GM23338 (cell line): ENCODE measurements around the gene GRK5. TPM values are rescaled to one million over a fixed set of nuclear protein-coding genes. Genes with fewer than 3 reads are reported as not detected.

Source experiments
- ATAC-seq: fragments of 200-7000 bp; cut with Tn5 transposase; 3 replicates; pipeline ENCODE4 v1.9.1; 2020
- DNase-seq: peaks from one replicate; pipeline ENCODE4 v3.0.0-alpha.2; 2015; ENCODE audit warnings: low spot score
- H2AFZ ChIP-seq: fragments of 200-600 bp; sonication (generic); 2 replicates; pipeline ENCODE4 v1.8.0; 2016; ENCODE audit warnings: antibody characterized with exemption, mild to moderate bottlenecking, moderate library complexity
- H3F3A ChIP-seq: fragments of 200-600 bp; sonication (generic); replicated peaks from 2 replicates; pipeline ENCODE4 v1.8.0; 2017; ENCODE audit warnings: antibody characterized with exemption, mixed run types, low read depth
- H3K27ac ChIP-seq: fragments of 200-600 bp; sonication (generic); 2 replicates; pipeline ENCODE4 v1.6.1; 2016; ENCODE audit warnings: low read depth
- H3K27me3 ChIP-seq: fragments of 200-600 bp; sonication (generic); 2 replicates; pipeline ENCODE4 v1.8.0; 2016; ENCODE audit warnings: mild to moderate bottlenecking, mixed run types, moderate library complexity; ENCODE audit not compliant: insufficient read depth
- H3K36me3 ChIP-seq: fragments of 200-600 bp; sonication (generic); 2 replicates; pipeline ENCODE4 v1.8.0; 2016; ENCODE audit warnings: mild to moderate bottlenecking; ENCODE audit not compliant: insufficient read depth
- H3K4me1 ChIP-seq: fragments of 200-600 bp; sonication (generic); 2 replicates; pipeline ENCODE4 v1.8.0; 2016; ENCODE audit warnings: mild to moderate bottlenecking, moderate library complexity; ENCODE audit not compliant: insufficient read depth
- H3K4me2 ChIP-seq: fragments of 200-600 bp; sonication (generic); 2 replicates; pipeline ENCODE4 v1.7.1; 2017; ENCODE audit warnings: mixed run types
- H3K4me3 ChIP-seq: fragments of 200-600 bp; sonication (generic); 2 replicates; pipeline ENCODE4 v1.6.1; 2016; ENCODE audit warnings: mixed run types
- H3K79me2 ChIP-seq: fragments of 200-600 bp; sonication (generic); replicated peaks from 2 replicates; pipeline ENCODE4 v1.8.0; 2017; ENCODE audit warnings: mild to moderate bottlenecking; ENCODE audit not compliant: insufficient read depth
- H3K9me2 ChIP-seq: fragments of 200-600 bp; sonication (generic); 2 replicates; pipeline ENCODE4 v1.8.0; 2017; ENCODE audit not compliant: insufficient read depth
- H4K20me1 ChIP-seq: fragments of 200-600 bp; sonication (generic); replicated peaks from 2 replicates; pipeline ENCODE4 v1.8.0; 2017; ENCODE audit warnings: mild to moderate bottlenecking; ENCODE audit not compliant: insufficient read depth
- H3K27ac Mint-ChIP-seq: 2 replicates; pipeline ENCODE4 v1.8.0; 2020; ENCODE audit warnings: inconsistent platforms, mild to moderate bottlenecking, moderate library complexity, mixed read lengths
- H3K27me3 Mint-ChIP-seq: 3 replicates; pipeline ENCODE4 v1.8.0; 2022; ENCODE audit warnings: low read depth, mild to moderate bottlenecking, moderate library complexity, mixed read lengths, inconsistent platforms; ENCODE audit not compliant: insufficient read depth, poor library complexity
- H3K36me3 Mint-ChIP-seq: 3 replicates; pipeline ENCODE4 v1.8.0; 2021; ENCODE audit warnings: low read depth, mild to moderate bottlenecking, inconsistent platforms, moderate library complexity, mixed read lengths
- H3K4me1 Mint-ChIP-seq: 3 replicates; pipeline ENCODE4 v1.8.0; 2020; ENCODE audit warnings: mild to moderate bottlenecking, inconsistent platforms, mixed read lengths
- H3K4me3 Mint-ChIP-seq: 3 replicates; pipeline ENCODE4 v1.8.0; 2021; ENCODE audit warnings: moderate library complexity, mild to moderate bottlenecking, inconsistent platforms, mixed read lengths
- H3K9me3 Mint-ChIP-seq: 3 replicates; pipeline ENCODE4 v1.8.0; 2020; ENCODE audit warnings: moderate library complexity, mild to moderate bottlenecking, inconsistent platforms, mixed read lengths
- CREB1 ChIP-seq: fragments of 250-450 bp; sonication (Bioruptor Pico); IDR thresholded peaks from 2 replicates; pipeline ENCODE4 v1.5.0; 2020; ENCODE audit warnings: low read depth, mild to moderate bottlenecking, moderate library complexity
- JUNB ChIP-seq: IDR thresholded peaks from one replicate; pipeline ENCODE4 v1.6.1; 2016; ENCODE audit warnings: antibody characterized with exemption; ENCODE audit not compliant: unreplicated experiment
- NANOG ChIP-seq: IDR thresholded peaks from 2 replicates; pipeline ENCODE4 v1.6.1; 2016; ENCODE audit warnings: antibody characterized with exemption, borderline replicate concordance
- STAT1 ChIP-seq: IDR thresholded peaks from one replicate; pipeline ENCODE4 v1.6.1; 2016; ENCODE audit warnings: antibody characterized with exemption; ENCODE audit not compliant: unreplicated experiment
- ZNF114 ChIP-seq: fragments of 250-450 bp; sonication (Bioruptor Pico); IDR thresholded peaks from 2 replicates; pipeline ENCODE4 v1.5.0; 2020; ENCODE audit warnings: mild to moderate bottlenecking, moderate library complexity
- ZNF331 ChIP-seq: fragments of 250-450 bp; sonication (Bioruptor Pico); IDR thresholded peaks from 2 replicates; pipeline ENCODE4 v1.5.0; 2020; ENCODE audit warnings: low read depth, mild to moderate bottlenecking, moderate library complexity
- ZNF462 ChIP-seq: fragments of 250-450 bp; sonication (Bioruptor Pico); IDR thresholded peaks from 2 replicates; pipeline ENCODE4 v1.5.0; 2020; ENCODE audit warnings: mild to moderate bottlenecking, moderate library complexity
- polyA plus RNA-seq: library from polyadenylated mRNA; unstranded; fragments of >200 nt; fragmentation: Nextera tagmentation; extraction: Ambion mirVana; gene quantifications from 2 replicates; pipeline ENCODE4 v1.2.1, GENCODE V29; 2016
- total RNA-seq: library from RNA; depleted of rRNA; stranded (reverse); fragments of >200 nt; shearing (Covaris generic); gene quantifications from 2 replicates; pipeline ENCODE4 v1.2.3, GENCODE V29; 2014
- TF ChIP-seq, protein P1 (sequence below): IDR thresholded peaks from one replicate; pipeline ENCODE4 v1.6.1; 2018; ENCODE audit warnings: antibody characterized with exemption; ENCODE audit not compliant: unreplicated experiment
- TF ChIP-seq, protein P2 (sequence below): IDR thresholded peaks from 2 replicates; pipeline ENCODE4 v1.6.1; 2016; ENCODE audit warnings: antibody characterized with exemption

Gene GRK5
- total and polyA plus RNA-seq, 2 experiments from 2014 or later = 0.53 to 2.0 TPM

DNA sequence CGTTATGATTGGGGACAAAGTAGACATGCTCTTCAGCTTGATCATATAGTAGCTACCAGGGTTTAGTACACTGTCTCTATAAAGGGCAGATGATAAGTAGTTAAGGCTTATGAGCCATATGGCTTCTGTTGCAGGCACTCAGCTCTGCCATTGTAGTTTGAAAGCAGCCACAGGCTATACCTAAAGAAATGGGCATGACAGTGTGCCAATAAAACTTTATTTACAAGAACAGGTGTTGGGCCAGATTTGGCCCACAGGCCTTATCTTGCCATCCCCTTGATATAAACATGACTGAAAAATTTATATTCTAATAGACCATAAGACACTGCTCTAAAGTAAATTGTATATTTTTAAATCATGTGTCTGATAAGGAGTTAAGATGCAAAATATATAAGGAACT lies 36.6 kb downstream of the GRK5 start (continued):
- TF ChIP-seq ZNF114 (CRISPR knock-in tag) = no peak
- TF ChIP-seq ZNF331 (CRISPR knock-in tag) = no peak
- TF ChIP-seq, protein P1, sequence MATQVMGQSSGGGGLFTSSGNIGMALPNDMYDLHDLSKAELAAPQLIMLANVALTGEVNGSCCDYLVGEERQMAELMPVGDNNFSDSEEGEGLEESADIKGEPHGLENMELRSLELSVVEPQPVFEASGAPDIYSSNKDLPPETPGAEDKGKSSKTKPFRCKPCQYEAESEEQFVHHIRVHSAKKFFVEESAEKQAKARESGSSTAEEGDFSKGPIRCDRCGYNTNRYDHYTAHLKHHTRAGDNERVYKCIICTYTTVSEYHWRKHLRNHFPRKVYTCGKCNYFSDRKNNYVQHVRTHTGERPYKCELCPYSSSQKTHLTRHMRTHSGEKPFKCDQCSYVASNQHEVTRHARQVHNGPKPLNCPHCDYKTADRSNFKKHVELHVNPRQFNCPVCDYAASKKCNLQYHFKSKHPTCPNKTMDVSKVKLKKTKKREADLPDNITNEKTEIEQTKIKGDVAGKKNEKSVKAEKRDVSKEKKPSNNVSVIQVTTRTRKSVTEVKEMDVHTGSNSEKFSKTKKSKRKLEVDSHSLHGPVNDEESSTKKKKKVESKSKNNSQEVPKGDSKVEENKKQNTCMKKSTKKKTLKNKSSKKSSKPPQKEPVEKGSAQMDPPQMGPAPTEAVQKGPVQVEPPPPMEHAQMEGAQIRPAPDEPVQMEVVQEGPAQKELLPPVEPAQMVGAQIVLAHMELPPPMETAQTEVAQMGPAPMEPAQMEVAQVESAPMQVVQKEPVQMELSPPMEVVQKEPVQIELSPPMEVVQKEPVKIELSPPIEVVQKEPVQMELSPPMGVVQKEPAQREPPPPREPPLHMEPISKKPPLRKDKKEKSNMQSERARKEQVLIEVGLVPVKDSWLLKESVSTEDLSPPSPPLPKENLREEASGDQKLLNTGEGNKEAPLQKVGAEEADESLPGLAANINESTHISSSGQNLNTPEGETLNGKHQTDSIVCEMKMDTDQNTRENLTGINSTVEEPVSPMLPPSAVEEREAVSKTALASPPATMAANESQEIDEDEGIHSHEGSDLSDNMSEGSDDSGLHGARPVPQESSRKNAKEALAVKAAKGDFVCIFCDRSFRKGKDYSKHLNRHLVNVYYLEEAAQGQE = no peak

GRCh38 chr10:119245272-119245671 lies 37.9 kb downstream of the GRK5 start:
- no peaks in the 10 kb centered on the region for H3F3A ChIP-seq
- Mint-ChIP-seq H3K9me3 (no peaks in the 10 kb centered on the region), H3K4me3 (no peak overlapping the region)
- TF ChIP-seq STAT1 (no peak), ZNF114 (CRISPR knock-in tag) (no peak), NANOG (no peak), JUNB (no peak), CREB1 (CRISPR knock-in tag) (no peak), ZNF462 (CRISPR knock-in tag) (no peak)
- TF ChIP-seq, protein P1 = no peak
- TF ChIP-seq, protein P2, sequence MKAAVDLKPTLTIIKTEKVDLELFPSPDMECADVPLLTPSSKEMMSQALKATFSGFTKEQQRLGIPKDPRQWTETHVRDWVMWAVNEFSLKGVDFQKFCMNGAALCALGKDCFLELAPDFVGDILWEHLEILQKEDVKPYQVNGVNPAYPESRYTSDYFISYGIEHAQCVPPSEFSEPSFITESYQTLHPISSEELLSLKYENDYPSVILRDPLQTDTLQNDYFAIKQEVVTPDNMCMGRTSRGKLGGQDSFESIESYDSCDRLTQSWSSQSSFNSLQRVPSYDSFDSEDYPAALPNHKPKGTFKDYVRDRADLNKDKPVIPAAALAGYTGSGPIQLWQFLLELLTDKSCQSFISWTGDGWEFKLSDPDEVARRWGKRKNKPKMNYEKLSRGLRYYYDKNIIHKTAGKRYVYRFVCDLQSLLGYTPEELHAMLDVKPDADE = no peak

More at GRCh38 chr10:119245272-119245671, 37.9 kb downstream of the GRK5 start:
- Mint-ChIP-seq H3K27me3 (peaks cover 4% of the 10 kb centered on the region), H3K36me3 (no peaks in the 10 kb centered on the region), H3K27ac (no peak overlapping the region), H3K4me1 (peaks cover 24% of the 10 kb centered on the region)
- no peak overlapping the region for H3K4me2 ChIP-seq
- no peaks in the 10 kb centered on the region for H3K27me3 ChIP-seq
- H4K20me1 ChIP-seq = no peaks in the 10 kb centered on the region
- H2AFZ ChIP-seq = no peak overlapping the region
- ATAC-seq (no peak), DNase-seq (no peak)
- no peaks in the 10 kb centered on the region for H3K79me2 ChIP-seq
- H3K9me2 ChIP-seq = no peaks in the 10 kb centered on the region
- no peaks in the 10 kb centered on the region for H3K36me3 ChIP-seq
- no peak overlapping the region for H3K4me3 ChIP-seq
- H3K27ac ChIP-seq = no peak overlapping the region
- peaks cover 13% of the 10 kb centered on the region for H3K4me1 ChIP-seq
